SK-N-MC (cell line): ENCODE measurements around the gene PDE4D.

ENCODE experiments used
- EZH2 ChIP-seq: fragments of 200-600 bp; sonication (generic); IDR thresholded peaks from one replicate; pipeline ENCODE4 v1.6.1; 2017; ENCODE audit warnings: antibody characterized with exemption
- FOXP2 ChIP-seq: optimal IDR thresholded peaks from 2 replicates; pipeline ENCODE3; 2011; ENCODE audit warnings: mild to moderate bottlenecking, moderate library complexity; ENCODE audit not compliant: insufficient read depth; ENCODE audit errors: extremely low read length, control extremely low read depth
- POLR2AphosphoS5 ChIP-seq: IDR thresholded peaks from 2 replicates; pipeline ENCODE4 v1.6.1; 2012; ENCODE audit warnings: mild to moderate bottlenecking, low read depth, low read length, borderline replicate concordance

DNA sequence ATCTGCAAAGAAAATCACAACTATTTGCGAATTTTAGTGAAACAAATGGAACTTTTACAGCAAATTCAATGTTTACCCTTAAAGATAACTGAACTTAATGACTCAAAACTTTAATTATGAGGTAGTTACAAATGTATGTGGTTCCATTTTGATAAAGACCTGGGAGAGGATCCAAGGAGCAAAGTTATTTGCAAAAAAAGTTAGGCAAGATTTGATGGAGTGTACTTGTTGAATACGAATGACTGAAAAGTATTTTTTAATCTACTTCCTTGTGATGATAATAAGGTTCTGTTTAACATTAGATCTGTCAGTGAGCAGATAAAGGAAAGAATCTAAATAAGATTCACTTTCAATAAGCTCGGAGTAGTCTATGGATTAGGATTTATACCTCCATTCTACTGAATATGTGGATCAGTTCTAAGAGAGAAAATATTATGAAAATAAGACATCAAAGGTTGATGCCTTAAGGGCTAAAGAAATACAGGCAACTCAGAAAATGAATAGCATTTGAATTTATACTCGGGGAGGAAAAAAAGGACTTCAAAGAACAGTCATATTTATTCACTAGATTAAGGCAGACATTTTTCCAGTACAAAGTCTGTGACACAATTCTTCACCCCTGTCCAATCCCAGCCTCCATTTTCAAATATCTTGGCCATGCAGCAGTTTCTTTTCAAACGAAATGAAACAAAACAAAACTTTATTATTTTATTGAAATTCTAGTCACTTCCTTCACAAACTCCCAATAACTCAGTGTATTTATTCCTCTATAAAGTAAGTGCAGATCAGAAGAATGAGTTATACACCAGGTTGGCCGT is 199.8 kb downstream of the PDE4D start:
- TF ChIP-seq EZH2 = no peak
- TF ChIP-seq POLR2AphosphoS5 = no peak
- TF ChIP-seq FOXP2 = no peak
